Bronchial epithelial cell (primary cell): Measurements from ENCODE around the gene PI4KA. TPM values are rescaled to one million over a fixed set of nuclear protein-coding genes. Genes with fewer than 3 reads are reported as not detected.
"Not testable (repeated sequence)": the region's sequence is repeated elsewhere in the genome, so short reads cannot be mapped to it uniquely, and the experiment has no call there.

ENCODE experiments used
- DNase-seq: peaks from one replicate; pipeline ENCODE4 v3.0.0-alpha.2; 2010; ENCODE audit warnings: low read depth
- FAIRE-seq: peaks from 2 replicates; lab custom pipeline; 2011; peaks lifted over from hg19 to GRCh38; lab: Jason Lieb, UNC
- H3K27me3 ChIP-seq: 2 replicates; pipeline ENCODE4 v1.5.1; 2011; ENCODE audit warnings: low read length; ENCODE audit not compliant: control insufficient read depth, insufficient read depth
- H3K36me3 ChIP-seq: 2 replicates; pipeline ENCODE4 v1.5.1; 2011; ENCODE audit warnings: low read length; ENCODE audit not compliant: control insufficient read depth, insufficient read depth
- H3K4me3 ChIP-seq: 2 replicates; pipeline ENCODE4 v1.5.1; 2011; ENCODE audit warnings: mild to moderate bottlenecking, low read depth, low read length, control low read depth
- total RNA-seq: library from RNA; depleted of rRNA; stranded (reverse); fragments of >200 nt; gene quantifications from 2 replicates; pipeline ENCODE4 v1.2.1, GENCODE V29; 2014
- TF ChIP-seq, protein P1 (sequence below): IDR thresholded peaks from 2 replicates; pipeline ENCODE4 v1.5.1; 2011; ENCODE audit warnings: mild to moderate bottlenecking, moderate library complexity, low read length, control low read depth, inconsistent platforms; ENCODE audit not compliant: insufficient read depth, severe bottlenecking

Gene PI4KA
- total RNA-seq, 1 donor from 2014 or later, result 9.5 TPM

DNA sequence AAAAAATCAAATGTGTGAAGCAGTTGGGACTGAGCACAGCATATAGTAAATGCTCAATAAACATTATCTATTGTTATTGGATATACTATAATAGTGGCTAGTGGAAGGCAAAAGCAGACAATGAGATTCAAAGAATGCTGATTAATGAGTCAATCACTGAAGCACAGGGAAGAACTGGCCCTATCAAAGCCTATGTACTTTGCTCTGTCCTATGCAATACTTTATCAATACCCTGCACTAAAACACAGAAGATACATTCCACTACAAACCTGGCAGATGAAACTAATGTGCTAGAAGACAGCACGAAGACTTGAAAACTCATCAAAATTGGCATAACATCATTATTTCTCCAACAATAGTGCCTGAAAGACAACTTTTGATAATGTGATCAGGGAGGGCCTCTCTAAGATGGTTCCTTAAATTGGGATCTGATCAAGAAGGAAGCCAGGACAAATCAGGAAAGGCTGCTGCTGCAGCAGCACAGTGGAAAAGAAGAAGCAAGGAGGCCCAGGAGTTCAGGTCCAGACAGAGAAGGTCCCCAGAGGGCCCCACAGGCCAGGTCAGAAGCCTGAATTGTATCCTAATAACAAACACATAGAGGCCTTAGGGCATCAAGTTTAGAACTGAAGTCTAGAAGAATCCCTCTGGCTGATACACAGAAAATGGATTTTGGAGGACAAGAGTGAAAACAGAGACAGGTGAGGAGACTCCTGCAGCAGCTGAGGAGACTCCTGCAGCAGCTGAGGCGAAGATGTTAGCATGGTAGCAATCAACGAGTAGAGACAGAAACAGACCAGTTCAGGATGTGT is 18.6 kb downstream of the PI4KA start:
- FAIRE-seq (no peak), DNase-seq (no peak)
- Histone ChIP-seq H3K36me3 (peaks cover 1% of the 10 kb centered on the region), H3K4me3 (no peak overlapping the region), H3K27me3 (no peaks in the 10 kb centered on the region)
- TF ChIP-seq, protein P1, sequence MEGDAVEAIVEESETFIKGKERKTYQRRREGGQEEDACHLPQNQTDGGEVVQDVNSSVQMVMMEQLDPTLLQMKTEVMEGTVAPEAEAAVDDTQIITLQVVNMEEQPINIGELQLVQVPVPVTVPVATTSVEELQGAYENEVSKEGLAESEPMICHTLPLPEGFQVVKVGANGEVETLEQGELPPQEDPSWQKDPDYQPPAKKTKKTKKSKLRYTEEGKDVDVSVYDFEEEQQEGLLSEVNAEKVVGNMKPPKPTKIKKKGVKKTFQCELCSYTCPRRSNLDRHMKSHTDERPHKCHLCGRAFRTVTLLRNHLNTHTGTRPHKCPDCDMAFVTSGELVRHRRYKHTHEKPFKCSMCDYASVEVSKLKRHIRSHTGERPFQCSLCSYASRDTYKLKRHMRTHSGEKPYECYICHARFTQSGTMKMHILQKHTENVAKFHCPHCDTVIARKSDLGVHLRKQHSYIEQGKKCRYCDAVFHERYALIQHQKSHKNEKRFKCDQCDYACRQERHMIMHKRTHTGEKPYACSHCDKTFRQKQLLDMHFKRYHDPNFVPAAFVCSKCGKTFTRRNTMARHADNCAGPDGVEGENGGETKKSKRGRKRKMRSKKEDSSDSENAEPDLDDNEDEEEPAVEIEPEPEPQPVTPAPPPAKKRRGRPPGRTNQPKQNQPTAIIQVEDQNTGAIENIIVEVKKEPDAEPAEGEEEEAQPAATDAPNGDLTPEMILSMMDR, result no peak

DNA sequence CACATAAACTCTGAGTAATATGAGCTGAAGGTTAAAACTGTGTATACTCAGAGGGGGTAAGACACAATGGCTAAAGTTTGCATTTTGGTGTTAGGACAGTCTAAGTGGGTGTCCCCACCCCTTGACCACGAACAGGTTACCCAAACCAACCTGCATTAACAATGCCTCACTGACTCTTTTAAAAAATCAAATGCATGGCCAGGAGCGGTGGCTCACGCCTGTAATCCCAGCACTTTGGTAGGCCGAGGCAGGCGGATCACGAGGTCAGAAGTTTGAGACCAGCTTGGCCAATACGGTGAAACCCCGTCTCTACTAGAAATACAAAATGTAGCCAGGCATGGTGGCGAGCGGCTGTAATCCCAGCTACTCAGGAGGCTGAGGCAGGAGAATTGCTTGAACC is 19.3 kb downstream of the PI4KA start:
- not testable (repeated sequence) for H3K4me3 ChIP-seq, H3K36me3 ChIP-seq, H3K27me3 ChIP-seq, FAIRE-seq, DNase-seq

DNA sequence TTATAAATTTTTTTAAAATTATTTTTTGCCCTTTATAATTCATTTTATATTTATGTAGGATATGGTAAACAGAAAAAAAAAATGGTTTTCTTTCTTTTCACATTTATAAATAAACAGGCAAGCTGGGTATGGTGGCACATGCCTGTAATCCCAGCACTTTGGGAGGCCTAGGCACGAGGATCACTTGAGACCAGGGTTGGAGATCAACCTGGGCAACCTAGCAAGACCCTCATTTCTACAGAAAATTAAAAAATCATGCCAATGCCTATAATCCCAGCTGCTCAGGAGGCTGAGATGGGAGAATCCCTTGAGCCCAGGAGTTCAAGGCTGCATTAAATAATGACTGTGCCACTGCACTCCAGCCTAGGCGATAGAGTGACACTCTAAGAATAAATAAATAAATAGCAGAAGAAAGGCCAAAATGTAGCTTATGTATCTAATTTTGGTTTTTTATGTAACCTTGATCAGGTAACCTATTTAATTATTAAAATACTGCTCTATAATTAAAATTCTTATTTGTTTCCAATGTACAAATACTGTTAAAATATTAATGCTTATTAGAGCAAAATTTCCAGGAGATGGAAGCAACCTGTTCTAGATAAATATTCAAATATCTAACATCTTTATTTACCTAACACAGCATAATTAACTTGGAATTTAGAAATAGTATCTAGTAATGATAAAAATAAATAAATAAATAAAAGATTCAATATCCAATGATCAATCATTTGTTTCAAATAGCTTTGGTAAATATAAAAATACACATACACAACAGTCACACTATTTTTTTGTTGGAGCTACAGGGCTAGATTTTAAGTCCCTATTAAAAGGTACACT is 21.4 kb downstream of the PI4KA start:
- Histone ChIP-seq H3K27me3 (no peaks in the 10 kb centered on the region), H3K36me3 (peaks cover 8% of the 10 kb centered on the region), H3K4me3 (no peak overlapping the region)
- no peak for FAIRE-seq
- no peak for DNase-seq
- TF ChIP-seq, protein P1, result no peak

- TF ChIP-seq, protein P1, result no peak
- Histone ChIP-seq H3K4me3 (no peak overlapping the region), H3K36me3 (peaks cover 6% of the 10 kb centered on the region), H3K27me3 (no peaks in the 10 kb centered on the region)
- DNase-seq (no peak), FAIRE-seq (no peak)
These were observed 23.9 kb downstream of the PI4KA start for GRCh38 chr22:20834725-20835124.

GRCh38 chr22:20834206-20834605 is 24.4 kb downstream of the PI4KA start:
- no peaks in the 10 kb centered on the region for H3K27me3 ChIP-seq
- H3K36me3 ChIP-seq, result peaks cover 6% of the 10 kb centered on the region
- DNase-seq (no peak), FAIRE-seq (no peak)
- TF ChIP-seq, protein P1, result no peak
- H3K4me3 ChIP-seq, result no peak overlapping the region

DNA sequence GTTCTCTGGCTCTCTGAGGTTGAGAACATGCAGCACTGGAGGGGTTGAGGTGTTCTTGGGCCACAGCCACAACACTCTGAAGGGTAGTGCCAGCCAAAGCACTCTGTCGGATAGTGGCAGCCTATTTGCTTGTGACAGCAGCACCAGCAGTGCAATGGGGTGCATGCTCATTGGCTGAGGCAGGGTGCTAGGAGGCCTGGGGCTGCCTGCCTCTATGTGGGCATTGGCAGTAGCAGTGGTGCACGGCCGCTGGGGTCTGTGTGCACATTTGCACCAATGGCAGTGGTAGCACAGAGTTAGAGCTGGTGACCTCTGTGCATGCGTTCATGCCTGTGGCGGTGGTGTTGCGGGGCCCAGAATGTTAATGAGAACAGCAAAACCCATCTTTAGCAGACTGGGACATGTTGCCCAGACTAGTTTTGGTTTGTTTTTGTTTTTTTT is 25.4 kb downstream of the PI4KA start:
- DNase-seq, result no peak
- FAIRE-seq, result no peak
- TF ChIP-seq, protein P1, result no peak
- no peak overlapping the region for H3K4me3 ChIP-seq
- peaks cover 6% of the 10 kb centered on the region for H3K36me3 ChIP-seq
- no peaks in the 10 kb centered on the region for H3K27me3 ChIP-seq
